Measurements from ENCODE around the gene R3HDM1.
A peak's percentile ranks its signal among the peaks of the same experiment; 100 is the strongest.

- TF ChIP-seq CTCF (conservative IDR thresholded peaks at IDR 0.05; ENCODE audit: low read depth, low read length) = no peak
- TF ChIP-seq MAFK (IDR thresholded peaks at IDR 0.05; ENCODE audit: low read depth, low read length) = peak; percentile 80
- TF ChIP-seq, protein P1, sequence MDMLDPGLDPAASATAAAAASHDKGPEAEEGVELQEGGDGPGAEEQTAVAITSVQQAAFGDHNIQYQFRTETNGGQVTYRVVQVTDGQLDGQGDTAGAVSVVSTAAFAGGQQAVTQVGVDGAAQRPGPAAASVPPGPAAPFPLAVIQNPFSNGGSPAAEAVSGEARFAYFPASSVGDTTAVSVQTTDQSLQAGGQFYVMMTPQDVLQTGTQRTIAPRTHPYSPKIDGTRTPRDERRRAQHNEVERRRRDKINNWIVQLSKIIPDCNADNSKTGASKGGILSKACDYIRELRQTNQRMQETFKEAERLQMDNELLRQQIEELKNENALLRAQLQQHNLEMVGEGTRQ (IDR thresholded peaks at IDR 0.05; ENCODE audit: low read depth, low read length) = no peak
- TF ChIP-seq POLR2A (IDR thresholded peaks at IDR 0.05; ENCODE audit: low read depth, low read length) = no peak
- TF ChIP-seq CEBPB (IDR thresholded peaks at IDR 0.05; ENCODE audit: low read depth, low read length) = no peak
- TF ChIP-seq RAD21 (IDR thresholded peaks at IDR 0.05; ENCODE audit: low read length) = no peak
- TF ChIP-seq RCOR1 (IDR thresholded peaks at IDR 0.05; ENCODE audit: insufficient replicate concordance, low read length) = no peak
- no peak for TF ChIP-seq FOS (IDR thresholded peaks at IDR 0.05; ENCODE audit: low read depth, low read length)
- no peak for TF ChIP-seq BHLHE40 (IDR thresholded peaks at IDR 0.05; ENCODE audit: low read depth, low read length)
- TF ChIP-seq MXI1 (IDR thresholded peaks at IDR 0.05; ENCODE audit: borderline replicate concordance, low read depth, low read length) = no peak
- TF ChIP-seq CHD1 (IDR thresholded peaks at IDR 0.05; ENCODE audit: low read depth, low read length) = no peak
- no peak for TF ChIP-seq RFX5 (IDR thresholded peaks at IDR 0.05; ENCODE audit: low read depth, low read length)
- no peak for TF ChIP-seq SMC3 (IDR thresholded peaks at IDR 0.05; ENCODE audit: low read depth, low read length)
- TF ChIP-seq, protein P2, sequence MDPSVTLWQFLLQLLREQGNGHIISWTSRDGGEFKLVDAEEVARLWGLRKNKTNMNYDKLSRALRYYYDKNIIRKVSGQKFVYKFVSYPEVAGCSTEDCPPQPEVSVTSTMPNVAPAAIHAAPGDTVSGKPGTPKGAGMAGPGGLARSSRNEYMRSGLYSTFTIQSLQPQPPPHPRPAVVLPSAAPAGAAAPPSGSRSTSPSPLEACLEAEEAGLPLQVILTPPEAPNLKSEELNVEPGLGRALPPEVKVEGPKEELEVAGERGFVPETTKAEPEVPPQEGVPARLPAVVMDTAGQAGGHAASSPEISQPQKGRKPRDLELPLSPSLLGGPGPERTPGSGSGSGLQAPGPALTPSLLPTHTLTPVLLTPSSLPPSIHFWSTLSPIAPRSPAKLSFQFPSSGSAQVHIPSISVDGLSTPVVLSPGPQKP (IDR thresholded peaks at IDR 0.05; ENCODE audit: borderline replicate concordance, low read depth, low read length) = no peak
Measured at GRCh38 chr2:135547311-135547710, 16.0 kb downstream of the R3HDM1 start.
